GM13976 (cell line): ENCODE measurements around the gene EMILIN2.
"Not testable (repeated sequence)": the region's sequence is repeated elsewhere in the genome, so short reads cannot be mapped to it uniquely, and the experiment has no call there.

Experiments used
- DNase-seq: peaks from one replicate; pipeline ENCODE4 v3.0.0; 2012; ENCODE audit warnings: low spot score
- in situ Hi-C: fragments of 300-500 bp; cut with MboI; formaldehyde crosslinking; loops from one replicate; pipeline ENCODE4 v1.12.0; 2022; ENCODE audit warnings: low sequenced_read_pairs, mixed read lengths, inconsistent platforms; ENCODE audit not compliant: unreplicated experiment
- TF ChIP-seq, protein P1 (sequence below): IDR thresholded peaks from 2 replicates; pipeline ENCODE4 v1.5.1; 2012; ENCODE audit warnings: borderline replicate concordance, mild to moderate bottlenecking; ENCODE audit not compliant: insufficient read depth; ENCODE audit errors: extremely low read depth, missing control alignments, control extremely low read depth

Gene EMILIN2

DNA sequence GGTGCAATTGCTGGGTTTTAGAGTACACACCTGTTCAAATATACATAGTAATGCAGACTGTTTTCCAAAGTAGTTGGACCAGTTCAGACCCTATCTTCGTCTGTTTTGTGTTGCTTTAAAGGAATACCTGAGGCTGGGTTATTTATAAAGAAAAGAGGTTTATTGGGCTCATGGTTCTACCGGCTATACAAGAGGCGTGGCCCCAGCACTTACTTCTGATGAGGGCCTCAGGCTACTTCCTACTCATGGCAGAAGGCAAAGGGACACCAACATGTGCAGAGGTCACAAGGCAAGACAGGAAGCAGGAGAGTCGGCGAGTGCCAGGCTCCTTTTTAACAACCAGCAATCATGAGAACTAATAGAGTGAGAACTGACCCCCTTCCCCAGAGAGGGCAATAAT is 21.9 kb upstream of the EMILIN2 start:
- TF ChIP-seq, protein P1, sequence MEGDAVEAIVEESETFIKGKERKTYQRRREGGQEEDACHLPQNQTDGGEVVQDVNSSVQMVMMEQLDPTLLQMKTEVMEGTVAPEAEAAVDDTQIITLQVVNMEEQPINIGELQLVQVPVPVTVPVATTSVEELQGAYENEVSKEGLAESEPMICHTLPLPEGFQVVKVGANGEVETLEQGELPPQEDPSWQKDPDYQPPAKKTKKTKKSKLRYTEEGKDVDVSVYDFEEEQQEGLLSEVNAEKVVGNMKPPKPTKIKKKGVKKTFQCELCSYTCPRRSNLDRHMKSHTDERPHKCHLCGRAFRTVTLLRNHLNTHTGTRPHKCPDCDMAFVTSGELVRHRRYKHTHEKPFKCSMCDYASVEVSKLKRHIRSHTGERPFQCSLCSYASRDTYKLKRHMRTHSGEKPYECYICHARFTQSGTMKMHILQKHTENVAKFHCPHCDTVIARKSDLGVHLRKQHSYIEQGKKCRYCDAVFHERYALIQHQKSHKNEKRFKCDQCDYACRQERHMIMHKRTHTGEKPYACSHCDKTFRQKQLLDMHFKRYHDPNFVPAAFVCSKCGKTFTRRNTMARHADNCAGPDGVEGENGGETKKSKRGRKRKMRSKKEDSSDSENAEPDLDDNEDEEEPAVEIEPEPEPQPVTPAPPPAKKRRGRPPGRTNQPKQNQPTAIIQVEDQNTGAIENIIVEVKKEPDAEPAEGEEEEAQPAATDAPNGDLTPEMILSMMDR: no peak
- in situ Hi-C loops: no loop called here

DNA sequence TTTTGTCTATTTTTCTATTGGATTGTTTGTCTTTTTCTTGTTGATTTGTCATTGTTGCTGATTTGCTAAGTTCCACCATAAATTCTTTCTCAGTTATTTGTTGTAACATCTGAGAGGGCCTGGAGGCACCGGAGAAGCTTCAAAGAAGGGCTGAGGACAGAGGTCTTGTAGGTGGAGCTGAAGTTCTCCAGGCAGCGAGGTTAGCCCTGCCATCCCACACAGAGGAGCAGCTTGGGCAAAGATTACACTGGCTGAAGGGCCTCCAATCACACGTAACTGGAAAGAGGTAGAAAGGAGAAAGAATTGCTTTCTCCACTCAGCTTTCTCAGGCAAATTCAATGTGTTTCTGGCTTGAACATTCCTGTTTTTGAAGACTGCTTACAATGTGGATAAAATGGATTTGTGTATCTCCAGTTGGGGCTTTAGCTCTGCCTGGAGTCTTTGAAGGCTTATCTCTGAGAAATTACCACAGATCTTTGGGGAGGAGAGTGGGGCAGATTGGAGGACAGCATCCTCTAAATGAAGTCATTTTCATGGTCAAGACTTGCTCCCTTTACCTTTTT is 21.1 kb upstream of the EMILIN2 start:
- no peak for DNase-seq
- TF ChIP-seq, protein P1: no peak
- in situ Hi-C loops: no loop called here

More for the DNA sequence above, 21.9 kb upstream of the EMILIN2 start:
- no peak for DNase-seq

DNA sequence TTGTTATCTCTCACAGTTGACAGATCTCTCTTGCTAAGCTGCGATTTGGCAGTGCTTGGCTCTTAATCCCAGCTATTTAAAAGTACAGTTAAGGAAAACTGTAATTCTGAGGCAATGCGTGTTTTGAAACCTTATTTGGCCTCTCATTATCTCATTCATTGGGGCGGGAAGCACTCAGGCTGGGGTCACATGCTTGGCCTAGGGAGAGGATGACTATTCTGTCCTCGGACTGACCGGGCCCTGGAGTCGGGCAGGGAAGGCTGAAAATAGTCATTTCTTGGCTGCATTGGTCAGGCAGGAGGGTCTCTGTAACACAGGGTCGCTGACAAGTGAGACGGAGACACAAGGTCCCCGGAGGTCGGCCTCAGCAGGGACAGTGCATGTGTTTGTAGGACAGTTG is 20.2 kb upstream of the EMILIN2 start:
- TF ChIP-seq, protein P1: no peak
- no peak for DNase-seq
- in situ Hi-C loops: no loop called here

DNA sequence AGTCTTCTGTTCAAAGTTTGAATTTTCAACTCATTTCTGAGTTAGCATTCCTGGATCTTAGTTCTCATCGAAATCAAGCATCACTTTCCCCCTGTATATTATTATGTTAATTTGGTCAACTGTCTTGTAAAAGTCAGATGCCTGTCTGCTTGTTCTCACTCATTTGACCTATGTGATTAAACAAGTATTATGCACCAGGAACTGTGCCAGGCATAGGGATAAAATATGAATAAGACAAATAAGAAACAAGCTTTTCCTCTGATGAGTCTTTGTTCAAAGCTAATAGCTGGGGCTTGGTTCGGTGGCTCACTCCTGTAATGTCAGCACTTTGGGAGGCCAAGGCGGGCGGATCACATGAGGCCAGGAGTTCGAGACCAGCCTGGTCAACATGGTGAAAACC is 19.7 kb upstream of the EMILIN2 start:
- in situ Hi-C loops: no loop called here
- DNase-seq: no peak
- TF ChIP-seq, protein P1: no peak

DNA sequence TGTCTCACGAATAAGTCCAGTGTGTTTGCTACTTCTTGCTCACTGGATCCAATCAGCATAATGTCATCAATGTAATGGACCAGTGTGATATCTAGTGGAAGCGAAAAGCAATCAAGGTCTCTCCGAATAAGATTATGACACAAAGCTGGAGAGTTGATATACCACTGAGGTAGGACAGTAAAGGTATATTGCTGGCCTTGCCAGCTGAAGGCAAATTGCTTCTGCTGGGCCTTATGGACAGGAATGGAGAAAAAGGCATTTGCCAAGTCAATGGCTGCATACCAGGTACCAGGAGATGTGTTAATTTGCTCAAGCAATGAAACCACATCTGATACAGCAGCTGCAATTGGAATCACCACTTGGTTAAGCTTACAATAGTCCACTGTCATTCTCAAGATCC is 10.7 kb upstream of the EMILIN2 start:
- in situ Hi-C loops, DNase-seq: not testable (repeated sequence)

DNA sequence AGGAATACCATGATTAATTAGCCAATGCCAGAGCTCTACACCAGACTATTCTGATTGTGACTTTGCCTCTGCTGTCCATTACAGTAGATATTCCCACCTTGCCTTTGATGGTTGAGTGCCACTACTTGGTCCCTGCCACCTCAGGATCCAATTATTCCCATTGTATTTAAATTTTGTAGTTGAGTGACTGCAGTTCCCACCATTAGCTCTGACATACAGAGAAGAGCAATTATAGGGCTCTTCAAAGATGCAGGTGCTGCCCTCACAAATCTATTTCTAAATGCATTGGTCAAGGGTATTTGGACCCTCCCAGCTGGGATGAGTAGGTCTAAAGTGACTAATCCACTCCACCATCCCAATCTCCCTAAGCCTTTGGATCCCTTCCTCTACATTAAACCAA is 9.5 kb upstream of the EMILIN2 start:
- DNase-seq, in situ Hi-C loops: not testable (repeated sequence)

DNA sequence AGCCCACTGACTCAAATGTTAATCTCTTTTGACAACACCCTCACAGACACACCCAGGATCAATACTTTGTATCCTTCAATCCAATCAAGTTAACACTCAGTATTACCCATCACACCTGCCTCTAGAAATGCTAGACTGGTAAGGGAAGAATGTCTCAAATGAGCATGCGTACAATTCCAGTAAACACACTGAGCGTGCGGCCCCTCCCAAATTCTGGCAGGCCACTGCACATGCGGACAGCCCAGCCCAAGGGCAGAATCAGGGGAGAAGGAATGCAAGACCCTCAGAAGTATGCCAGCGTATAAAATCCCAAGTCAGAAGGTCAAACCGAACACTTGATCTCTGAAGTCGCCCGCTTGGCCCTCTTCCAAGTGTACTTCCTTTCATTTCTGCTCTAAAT is 7.6 kb upstream of the EMILIN2 start:
- in situ Hi-C loops: no loop called here
- no peak for DNase-seq
- TF ChIP-seq, protein P1: no peak

DNA sequence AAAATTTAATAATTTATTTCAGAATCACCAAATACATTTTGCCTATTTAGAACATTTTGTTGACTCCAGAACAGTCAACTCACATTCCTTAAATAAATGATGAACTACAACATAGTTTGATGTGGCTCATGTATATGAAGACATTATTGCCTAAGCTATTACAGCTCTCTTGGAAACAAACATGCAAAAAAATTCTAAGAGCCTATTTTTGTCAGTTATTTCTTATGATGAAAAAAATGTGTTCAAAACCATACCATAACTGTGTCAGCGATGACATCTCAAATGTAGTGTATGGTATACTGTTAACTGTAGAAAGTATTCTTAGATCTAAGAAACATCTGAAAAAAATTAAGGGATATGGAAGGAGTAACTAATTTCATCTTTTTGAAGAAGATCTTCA is 6.3 kb upstream of the EMILIN2 start:
- TF ChIP-seq, protein P1: no peak
- no peak for DNase-seq
- in situ Hi-C loops: no loop called here
